Measurements from ENCODE around the gene FOXC2. TPM values are rescaled to one million over a fixed set of nuclear protein-coding genes. Genes with fewer than 3 reads are reported as not detected.

Gene FOXC2
- 4.3 TPM in 1 of 2 replicates, not detected in the other for total RNA-seq

GRCh38 chr16:86566601-86566965 is at the start of gene FOXC2:
TSS of gene FOXC2 (plus strand) at chr16:86566829. CDS start at chr16:86567336, 507 bp downstream.

DNA sequence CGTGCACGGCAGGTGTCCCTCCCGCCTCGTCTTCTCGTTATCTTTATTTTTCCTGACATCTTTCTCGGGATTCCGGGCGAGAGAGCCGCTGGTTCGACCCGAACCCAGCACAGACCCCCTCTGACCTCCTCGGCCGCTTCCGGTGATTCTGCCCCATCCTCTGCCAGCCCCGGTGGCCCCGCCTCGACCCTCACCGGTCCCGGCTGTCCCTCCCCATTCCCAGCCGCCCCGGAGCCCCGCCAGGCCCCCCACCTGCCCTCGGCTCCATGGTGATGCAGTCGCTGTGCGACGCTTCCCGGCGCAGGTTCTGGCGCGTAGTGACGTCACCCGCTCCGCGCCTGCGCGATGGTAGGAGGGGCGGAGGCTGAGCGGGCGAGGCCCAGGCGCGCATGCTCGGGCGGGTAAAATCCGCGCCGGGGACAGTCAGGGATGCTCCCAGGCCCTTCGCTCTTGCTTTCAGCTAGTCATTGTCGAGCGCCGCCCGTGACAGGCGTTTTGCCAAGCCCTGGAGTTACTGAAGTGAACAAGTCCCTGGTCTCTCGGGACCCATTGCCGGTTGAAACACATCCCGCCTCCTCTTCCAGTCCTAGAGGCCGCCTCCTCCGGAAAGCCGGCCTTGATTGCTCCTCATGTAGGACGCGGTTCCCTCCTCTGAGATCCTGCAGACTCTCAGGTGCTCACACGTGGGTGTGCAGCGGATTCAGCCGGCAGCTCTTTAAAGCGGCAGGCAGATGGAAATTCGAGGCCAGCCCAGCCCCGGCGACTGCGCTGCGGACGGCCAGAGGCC is 11.5 kb upstream of the FOXC2 start, which contains the start of gene MTHFSD:
TSS of gene MTHFSD (minus strand) at position 319 of the 787 bp plus-strand sequence. CDS start at position 268, 51 bp downstream.

GRCh38 chr16:86578061-86578599 is 11.5 kb downstream of the FOXC2 start, which contains the start of gene FOXL1:
TSS of gene FOXL1 (plus strand) at chr16:86578549. CDS start at chr16:86578724, 175 bp downstream.

Other genes starting within 250 kb of the FOXC2 start
- gene FOXF1, start 56.3 kb upstream of the FOXC2 start, total RNA-seq: 25.4 and 60.4 TPM in 2 replicates
- 14.7 and 16.6 TPM in 2 replicates for gene MTHFSD, start 11.6 kb upstream of the FOXC2 start, total RNA-seq
- 1.1 and 12.2 TPM in 2 replicates for gene FOXL1, start 11.7 kb downstream of the FOXC2 start, total RNA-seq